Gastrocnemius medialis (tissue), 4 donors: ENCODE results near the gene MYLK3.

ENCODE experiments used
- POLR2A ChIP-seq, 2 donors: fragments of 450-650 bp; IDR thresholded peaks; one replicate each; pipeline ENCODE4 v1.6.1; 2017; ENCODE audit warnings: antibody characterized with exemption in 2 of 2, mild to moderate bottlenecking in 2 of 2, moderate library complexity in 2 of 2
- TF ChIP-seq, protein P1 (sequence below), 5 experiments: fragments of 450-650 bp in 3 of 5; fragments of 200-600 bp in 2 of 5; sonication (generic) in 2 of 5; IDR thresholded peaks in 4 of 5; conservative IDR thresholded peaks in 1 of 5; 1 replicate in 4 of 5; 2 replicates in 1 of 5; pipeline ENCODE4 v1.5.1; 2016 to 2019; ENCODE audit warnings: antibody characterized with exemption in 5 of 5, mild to moderate bottlenecking in 3 of 5, moderate library complexity in 3 of 5

DNA sequence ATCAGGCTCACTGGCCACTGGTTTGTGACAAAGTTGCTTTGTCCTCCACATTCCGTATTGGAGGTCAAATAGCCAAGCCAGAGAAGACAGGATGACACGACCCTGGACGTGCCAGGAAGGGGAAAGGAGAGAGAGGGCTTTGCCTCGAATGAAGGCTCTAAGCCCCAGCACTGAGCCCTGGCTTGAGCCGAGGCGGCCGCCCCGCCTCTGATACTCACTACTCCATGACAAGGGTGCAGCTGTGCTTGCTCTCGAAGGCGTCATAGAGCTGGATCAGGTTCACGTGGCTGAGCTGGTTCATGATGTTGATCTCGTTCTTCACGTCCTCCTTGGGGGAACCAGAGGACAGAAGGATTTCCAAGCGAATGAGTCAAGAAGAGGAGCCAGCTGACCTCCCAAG, 19.3 kb downstream of the MYLK3 start:
- TF ChIP-seq, protein P1, sequence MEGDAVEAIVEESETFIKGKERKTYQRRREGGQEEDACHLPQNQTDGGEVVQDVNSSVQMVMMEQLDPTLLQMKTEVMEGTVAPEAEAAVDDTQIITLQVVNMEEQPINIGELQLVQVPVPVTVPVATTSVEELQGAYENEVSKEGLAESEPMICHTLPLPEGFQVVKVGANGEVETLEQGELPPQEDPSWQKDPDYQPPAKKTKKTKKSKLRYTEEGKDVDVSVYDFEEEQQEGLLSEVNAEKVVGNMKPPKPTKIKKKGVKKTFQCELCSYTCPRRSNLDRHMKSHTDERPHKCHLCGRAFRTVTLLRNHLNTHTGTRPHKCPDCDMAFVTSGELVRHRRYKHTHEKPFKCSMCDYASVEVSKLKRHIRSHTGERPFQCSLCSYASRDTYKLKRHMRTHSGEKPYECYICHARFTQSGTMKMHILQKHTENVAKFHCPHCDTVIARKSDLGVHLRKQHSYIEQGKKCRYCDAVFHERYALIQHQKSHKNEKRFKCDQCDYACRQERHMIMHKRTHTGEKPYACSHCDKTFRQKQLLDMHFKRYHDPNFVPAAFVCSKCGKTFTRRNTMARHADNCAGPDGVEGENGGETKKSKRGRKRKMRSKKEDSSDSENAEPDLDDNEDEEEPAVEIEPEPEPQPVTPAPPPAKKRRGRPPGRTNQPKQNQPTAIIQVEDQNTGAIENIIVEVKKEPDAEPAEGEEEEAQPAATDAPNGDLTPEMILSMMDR (IDR thresholded peaks at IDR 0.05 in 4 of 5, conservative IDR thresholded peaks at IDR 0.05 in 1 of 5) = no peak
- no peak for TF ChIP-seq POLR2A (IDR thresholded peaks at IDR 0.05)
